Transverse colon (tissue), 4 donors: ENCODE measurements around the gene KCNK5. TPM values are rescaled to one million over a fixed set of nuclear protein-coding genes. Genes with fewer than 3 reads are reported as not detected.

ENCODE experiments used
- DNase-seq: peaks from one replicate; pipeline ENCODE4 v3.0.0-alpha.2; 2019
- H3K27ac ChIP-seq, 4 donors: fragments of 200-600 bp; sonication (generic); 2 replicates each; pipeline ENCODE4 v1.5.1; 2016 to 2018; ENCODE audit warnings: inconsistent platforms in 4 of 4
- H3K27me3 ChIP-seq: fragments of 200-600 bp; sonication (generic); 2 replicates; pipeline ENCODE4 v1.5.1; 2017; ENCODE audit warnings: inconsistent platforms
- H3K36me3 ChIP-seq, 4 donors: fragments of 200-600 bp; sonication (generic); 2 replicates each; pipeline ENCODE4 v1.5.1; 2017 to 2019; ENCODE audit warnings: inconsistent platforms in 4 of 4
- H3K4me1 ChIP-seq, 4 donors: fragments of 200-600 bp; sonication (generic); 2 replicates each; pipeline ENCODE4 v1.5.1; 2017 to 2020; ENCODE audit warnings: inconsistent platforms in 4 of 4
- H3K4me3 ChIP-seq, 4 donors: fragments of 200-600 bp; sonication (generic); 1 replicate in 1 of 4; 2 replicates in 3 of 4; pipeline versions ENCODE4 v1.5.1 to v1.6.1; 2017 to 2019; ENCODE audit warnings: inconsistent platforms in 4 of 4
- H3K9me3 ChIP-seq, 2 donors: fragments of 200-600 bp; sonication (generic); 2 replicates each; pipeline ENCODE4 v1.5.1; 2017 to 2019; ENCODE audit warnings: inconsistent platforms in 2 of 2
- CTCF ChIP-seq, 5 experiments: fragments of 200-600 bp in 3 of 5; fragments of 450-650 bp in 2 of 5; sonication (generic) in 3 of 5; IDR thresholded peaks; 1 replicate in 2 of 5; 2 replicates in 3 of 5; pipeline ENCODE4 v1.5.1; 2016 to 2017; ENCODE audit warnings: antibody characterized with exemption in 5 of 5, inconsistent platforms in 3 of 5, mild to moderate bottlenecking in 2 of 5, moderate library complexity in 1 of 5
- EP300 ChIP-seq: sonication (generic); formaldehyde crosslinking; IDR thresholded peaks from one replicate; pipeline ENCODE4 v1.6.1; 2017; ENCODE audit warnings: antibody characterized with exemption, low read depth
- POLR2A ChIP-seq: fragments of 450-650 bp; IDR thresholded peaks from one replicate; pipeline ENCODE4 v1.6.1; 2016; ENCODE audit warnings: antibody characterized with exemption, mild to moderate bottlenecking, moderate library complexity
- POLR2AphosphoS5 ChIP-seq, 3 donors: sonication (generic); formaldehyde crosslinking; IDR thresholded peaks; one replicate each; pipeline ENCODE4 v1.6.1; 2016; ENCODE audit warnings: antibody characterized with exemption in 3 of 3
- WGBS, 2 donors: methylation state at CpG; one replicate each; pipeline ENCODE4 v1.1.5; 2018; ENCODE audit warnings: low coverage in 1 of 2; 5-methylcytosine and 5-hydroxymethylcytosine counted together
- in situ Hi-C, 4 donors: fragments of 200-750 bp; cut with MboI; loops; one replicate each; pipeline versions ENCODE4 v1.15.0 to v1.15.1; 2017; ENCODE audit warnings: low sequenced_read_pairs in 3 of 4, low pct_ligation_motif_present in 1 of 4, low pct_unique_long_range_greater_than_20kb in 1 of 4
- intact Hi-C: fragments of 100-400 bp; cut with DNase I; formaldehyde crosslinking; loops from one replicate; pipeline ENCODE4 v1.15.1; 2023; ENCODE audit warnings: low total_unique reads
- total RNA-seq, 4 donors: library from RNA; depleted of rRNA; stranded (reverse); fragments of >200 nt; gene quantifications; one replicate each; pipeline ENCODE4 v1.1.0, GENCODE V29; 2016

The KCNK5 gene
- total RNA-seq, 4 donors from 2014 or later = 9.6 to 86.0 (median 64.5) TPM

- Histone ChIP-seq H3K27ac (no peak overlapping the region), H3K27me3 (no peaks in the 10 kb centered on the region), H3K36me3 (no peaks in the 10 kb centered on the region), H3K4me1 (peaks cover 15 to 57% (median 41%) of the 10 kb centered on the region in 4 donors), H3K4me3 (no peak overlapping the region), H3K9me3 (no peaks in the 10 kb centered on the region)
- TF ChIP-seq POLR2A (no peak), POLR2AphosphoS5 (IDR thresholded peaks at IDR 0.05) (no peak), EP300 (no peak), CTCF (IDR thresholded peaks at IDR 0.05) (no peak)
- in situ Hi-C loops = no loop called here
- intact Hi-C loops = no loop called here
- 70 to 71% methylated on average over 5 to 8 of the region's 8 CpGs for WGBS, 2 donors
- DNase-seq = no peak
These were observed 15.9 kb downstream of the KCNK5 start for GRCh38 chr6:39213195-39213920.

- Histone ChIP-seq H3K4me1 (peaks cover 13 to 55% (median 37%) of the 10 kb centered on the region in 4 donors), H3K27me3 (no peaks in the 10 kb centered on the region), H3K4me3 (no peak overlapping the region), H3K9me3 (no peaks in the 10 kb centered on the region), H3K36me3 (no peaks in the 10 kb centered on the region), H3K27ac (no peak overlapping the region)
- intact Hi-C loops = no loop called here
- no peak for TF ChIP-seq EP300
- TF ChIP-seq POLR2AphosphoS5 (IDR thresholded peaks at IDR 0.05) = no peak
- no peak for TF ChIP-seq POLR2A
- TF ChIP-seq CTCF (IDR thresholded peaks at IDR 0.05) = no peak
- DNase-seq = no peak
- in situ Hi-C loops = no loop called here
- WGBS, 2 donors = 73 to 90% methylated on average over 7 to 10 of the region's 10 CpGs
These were observed 18.1 kb downstream of the KCNK5 start for GRCh38 chr6:39211183-39211582.

GRCh38 chr6:39210450-39210849 is 18.8 kb downstream of the KCNK5 start:
- peaks cover 13 to 55% (median 36%) of the 10 kb centered on the region in 4 donors for H3K4me1 ChIP-seq
- H3K27ac ChIP-seq = no peak overlapping the region
- intact Hi-C loops = no loop called here
- 72% methylated on average over 5 of the region's 5 CpGs; no CpG with 5 or more reads in 1 of the 2 donors for WGBS, 2 donors
- H3K9me3 ChIP-seq = no peaks in the 10 kb centered on the region
- DNase-seq = no peak
- H3K4me3 ChIP-seq = no peak overlapping the region
- in situ Hi-C loops = no loop called here
- TF ChIP-seq EP300 (no peak), POLR2A (no peak), POLR2AphosphoS5 (IDR thresholded peaks at IDR 0.05) (no peak), CTCF (IDR thresholded peaks at IDR 0.05) (no peak)
- H3K27me3 ChIP-seq = no peaks in the 10 kb centered on the region
- H3K36me3 ChIP-seq = no peaks in the 10 kb centered on the region

GRCh38 chr6:39209911-39210310 is 19.4 kb downstream of the KCNK5 start:
- no peaks in the 10 kb centered on the region for H3K36me3 ChIP-seq

More at GRCh38 chr6:39209911-39210310, 19.4 kb downstream of the KCNK5 start:
- H3K9me3 ChIP-seq = no peaks in the 10 kb centered on the region
- no peak for DNase-seq
- WGBS, 2 donors = 58 to 73% methylated on average over 4 to 6 of the region's 6 CpGs
- no peak for TF ChIP-seq CTCF (IDR thresholded peaks at IDR 0.05)
- no peak for TF ChIP-seq POLR2A
- TF ChIP-seq POLR2AphosphoS5 (IDR thresholded peaks at IDR 0.05) = no peak
- TF ChIP-seq EP300 = no peak
- H3K27me3 ChIP-seq = no peaks in the 10 kb centered on the region
- no peak overlapping the region for H3K4me3 ChIP-seq
- H3K4me1 ChIP-seq = peaks cover 13 to 55% (median 37%) of the 10 kb centered on the region in 4 donors
- in situ Hi-C loops (no loop called here), intact Hi-C loops (no loop called here)
- H3K27ac ChIP-seq = peak overlapping the region in 1 of 4 donors; percentile 12
